ENCODE measurements around the gene TPBGL. TPM values are rescaled to one million over a fixed set of nuclear protein-coding genes. Genes with fewer than 3 reads are reported as not detected.

The TPBGL gene
- total RNA-seq, 1 donor from 2014 or later = not detected

- Histone ChIP-seq H3K4me1 (no peaks in the 10 kb centered on the region), H3K4me3 (no peak overlapping the region), H3K36me3 (no peaks in the 10 kb centered on the region), H3K9me3 (no peaks in the 10 kb centered on the region), H3K27ac (no peak overlapping the region), H3K27me3 (no peaks in the 10 kb centered on the region)
- intact Hi-C loops (cut with DNase I) = no loop called here
- no peak for TF ChIP-seq CTCF (IDR thresholded peaks at IDR 0.05)
- DNase-seq (ENCODE audit: low spot score in 2 of 2) = no peak
Measured at GRCh38 chr11:75204012-75204674, 36.4 kb upstream of the TPBGL start.

- H3K4me1 ChIP-seq = no peaks in the 10 kb centered on the region
- H3K36me3 ChIP-seq = no peaks in the 10 kb centered on the region
- no peak overlapping the region for H3K4me3 ChIP-seq
- intact Hi-C loops (cut with DNase I) = no loop called here
- TF ChIP-seq CTCF (IDR thresholded peaks at IDR 0.05) = peak; percentile 26 to 63 (median 55)
- DNase-seq (ENCODE audit: low spot score in 2 of 2) = peak in 1 of 2 donors; percentile 83
- no peaks in the 10 kb centered on the region for H3K27me3 ChIP-seq
- H3K27ac ChIP-seq = no peak overlapping the region
- H3K9me3 ChIP-seq = no peaks in the 10 kb centered on the region
Measured at GRCh38 chr11:75204685-75205563, 35.6 kb upstream of the TPBGL start.

- no peak for DNase-seq (ENCODE audit: low spot score in 2 of 2)
- intact Hi-C loops (cut with DNase I) = no loop called here
- H3K27ac ChIP-seq = no peak overlapping the region
Measured at GRCh38 chr11:75205564-75206020, 35.0 kb upstream of the TPBGL start.

GRCh38 chr11:75208446-75208845 is 32.1 kb upstream of the TPBGL start:
- Histone ChIP-seq H3K9me3 (no peaks in the 10 kb centered on the region), H3K4me3 (no peak overlapping the region)
- intact Hi-C loops (cut with DNase I) = no loop called here

More at GRCh38 chr11:75205564-75206020, 35.0 kb upstream of the TPBGL start:
- no peaks in the 10 kb centered on the region for H3K4me1 ChIP-seq
- H3K4me3 ChIP-seq = no peak overlapping the region
- no peaks in the 10 kb centered on the region for H3K9me3 ChIP-seq
- H3K36me3 ChIP-seq = no peaks in the 10 kb centered on the region
- H3K27me3 ChIP-seq = no peaks in the 10 kb centered on the region
- TF ChIP-seq CTCF (IDR thresholded peaks at IDR 0.05) = no peak

GRCh38 chr11:75212411-75212810 is 28.2 kb upstream of the TPBGL start:
- H3K4me3 ChIP-seq = no peak overlapping the region
- TF ChIP-seq CTCF (IDR thresholded peaks at IDR 0.05) = no peak
- H3K27ac ChIP-seq = no peak overlapping the region
- no peaks in the 10 kb centered on the region for H3K36me3 ChIP-seq
- no peaks in the 10 kb centered on the region for H3K27me3 ChIP-seq
- H3K4me1 ChIP-seq = no peaks in the 10 kb centered on the region
- H3K9me3 ChIP-seq = no peaks in the 10 kb centered on the region
- intact Hi-C loops (cut with DNase I) = no loop called here
- no peak for DNase-seq (ENCODE audit: low spot score in 2 of 2)

More at GRCh38 chr11:75208446-75208845, 32.1 kb upstream of the TPBGL start:
- no peaks in the 10 kb centered on the region for H3K27me3 ChIP-seq
- H3K4me1 ChIP-seq = no peaks in the 10 kb centered on the region
- no peak for DNase-seq (ENCODE audit: low spot score in 2 of 2)
- TF ChIP-seq CTCF (IDR thresholded peaks at IDR 0.05) = no peak
- no peaks in the 10 kb centered on the region for H3K36me3 ChIP-seq
- H3K27ac ChIP-seq = no peak overlapping the region
